OCI-LY1 (cell line): ENCODE data around the gene LRRC63.
A peak's percentile ranks its signal among the peaks of the same experiment; 100 is the strongest.

Experiments used
- H2AFZ ChIP-seq: fragments of 200-600 bp; sonication (generic), shearing (Covaris generic); 2 replicates; pipeline ENCODE4 v1.6.0; 2014; ENCODE audit warnings: antibody characterized with exemption, mild to moderate bottlenecking, low read length
- H3F3A ChIP-seq: fragments of 200-600 bp; sonication (generic), shearing (Covaris generic); 2 replicates; pipeline ENCODE4 v1.6.0; 2014; ENCODE audit warnings: mild to moderate bottlenecking, antibody characterized with exemption, low read length, moderate library complexity; ENCODE audit not compliant: insufficient read depth
- H3K27ac ChIP-seq: fragments of 200-600 bp; sonication (generic); 2 replicates; pipeline ENCODE4 v1.5.1; 2014; ENCODE audit warnings: low read length, mixed run types, mild to moderate bottlenecking, low read depth; ENCODE audit not compliant: poor library complexity, severe bottlenecking
- H3K27me3 ChIP-seq: fragments of 200-600 bp; sonication (generic); 2 replicates; pipeline ENCODE4 v1.6.0; 2014; ENCODE audit warnings: antibody characterized with exemption, mild to moderate bottlenecking, low read length, moderate library complexity; ENCODE audit not compliant: insufficient read depth
- H3K36me3 ChIP-seq: fragments of 200-600 bp; sonication (generic); 2 replicates; pipeline ENCODE4 v1.6.1; 2014; ENCODE audit warnings: mild to moderate bottlenecking, antibody characterized with exemption, low read length, moderate library complexity, mixed read lengths; ENCODE audit not compliant: insufficient read depth
- H3K4me1 ChIP-seq: fragments of 200-600 bp; sonication (generic); 2 replicates; pipeline ENCODE4 v1.5.1; 2014; ENCODE audit warnings: mild to moderate bottlenecking, low read length, moderate library complexity; ENCODE audit not compliant: insufficient read depth, severe bottlenecking
- H3K4me2 ChIP-seq: fragments of 200-600 bp; sonication (generic), shearing (Covaris generic); 2 replicates; pipeline ENCODE4 v1.6.1; 2014; ENCODE audit warnings: low read length
- H3K4me3 ChIP-seq: fragments of 200-600 bp; sonication (generic); 2 replicates; pipeline ENCODE4 v1.5.1; 2014; ENCODE audit warnings: low read length, low read depth, mild to moderate bottlenecking, mixed read lengths; ENCODE audit not compliant: poor library complexity, severe bottlenecking
- H3K79me2 ChIP-seq: fragments of 200-600 bp; shearing (Covaris generic); 2 replicates; pipeline ENCODE4 v1.6.1; 2016; ENCODE audit warnings: mixed run types, low read length, mixed read lengths; ENCODE audit not compliant: insufficient read depth
- H3K9ac ChIP-seq: fragments of 200-600 bp; sonication (generic), shearing (Covaris generic); 2 replicates; pipeline ENCODE4 v1.6.1; 2014; ENCODE audit warnings: mild to moderate bottlenecking, low read length, mixed read lengths
- H3K9me2 ChIP-seq: fragments of 200-600 bp; sonication (generic), shearing (Covaris generic); 2 replicates; pipeline ENCODE4 v1.6.1; 2014; ENCODE audit warnings: low read depth, mild to moderate bottlenecking, low read length, mixed read lengths
- H3K9me3 ChIP-seq: fragments of 200-600 bp; shearing (Covaris generic); 2 replicates; pipeline ENCODE4 v1.6.1; 2014; ENCODE audit warnings: low read length, mixed read lengths
- H4K20me1 ChIP-seq: fragments of 200-600 bp; sonication (generic), shearing (Covaris generic); 2 replicates; pipeline ENCODE4 v1.6.0; 2016; ENCODE audit warnings: mild to moderate bottlenecking, low read length; ENCODE audit not compliant: insufficient read depth
- CTCF ChIP-seq: fragments of 200-600 bp; sonication (generic), shearing (Covaris generic); IDR thresholded peaks from 2 replicates; pipeline ENCODE4 v1.5.1; 2017; ENCODE audit warnings: mild to moderate bottlenecking, antibody characterized with exemption, low read length, moderate library complexity, mixed read lengths
- EZH2 ChIP-seq: fragments of 200-600 bp; sonication (generic), shearing (Covaris generic); IDR thresholded peaks from 2 replicates; pipeline ENCODE4 v1.8.0; 2017; ENCODE audit warnings: borderline replicate concordance, mixed run types, mild to moderate bottlenecking, antibody characterized with exemption, low read length, moderate library complexity, mixed read lengths

LRRC63 gene

GRCh38 chr13:46318986-46319385 is 107.3 kb downstream of the LRRC63 start:
- TF ChIP-seq CTCF, result no peak
- no peak for TF ChIP-seq EZH2
- no peak overlapping the region for H3K9ac ChIP-seq

GRCh38 chr13:46320406-46320805 is 108.7 kb downstream of the LRRC63 start:
- no peak overlapping the region for H3K9ac ChIP-seq
- no peaks in the 10 kb centered on the region; the same call in 1 of the 2 replicates for H3K36me3 ChIP-seq
- peaks cover 14% of the 10 kb centered on the region for H3K4me1 ChIP-seq
- no peak overlapping the region for H3K4me3 ChIP-seq
- H3K9me2 ChIP-seq, result no peaks in the 10 kb centered on the region
- H4K20me1 ChIP-seq, result no peaks in the 10 kb centered on the region
- TF ChIP-seq CTCF, result no peak
- TF ChIP-seq EZH2, result no peak
- H2AFZ ChIP-seq, result no peak overlapping the region
- H3K27me3 ChIP-seq, result no peaks in the 10 kb centered on the region
- H3K79me2 ChIP-seq, result no peaks in the 10 kb centered on the region
- H3K27ac ChIP-seq, result no peak overlapping the region
- no peaks in the 10 kb centered on the region for H3F3A ChIP-seq
- no peaks in the 10 kb centered on the region for H3K9me3 ChIP-seq
- no peak overlapping the region for H3K4me2 ChIP-seq

More at GRCh38 chr13:46318986-46319385, 107.3 kb downstream of the LRRC63 start:
- Histone ChIP-seq H3K27me3 (no peaks in the 10 kb centered on the region), H3K9me2 (no peaks in the 10 kb centered on the region), H3K4me1 (peaks cover 14% of the 10 kb centered on the region), H3K4me2 (no peak overlapping the region), H3K79me2 (no peaks in the 10 kb centered on the region), H2AFZ (no peak overlapping the region), H3K9me3 (no peaks in the 10 kb centered on the region), H4K20me1 (no peaks in the 10 kb centered on the region), H3K36me3 (no peaks in the 10 kb centered on the region), H3K4me3 (no peak overlapping the region), H3K27ac (no peak overlapping the region), H3F3A (no peaks in the 10 kb centered on the region)

GRCh38 chr13:46320821-46321220 is 109.1 kb downstream of the LRRC63 start:
- H3K27ac ChIP-seq, result no peak overlapping the region
- no peaks in the 10 kb centered on the region for H3F3A ChIP-seq

More at GRCh38 chr13:46320821-46321220, 109.1 kb downstream of the LRRC63 start:
- no peaks in the 10 kb centered on the region for H3K27me3 ChIP-seq
- no peaks in the 10 kb centered on the region for H3K79me2 ChIP-seq
- no peaks in the 10 kb centered on the region for H3K9me3 ChIP-seq
- H3K9ac ChIP-seq, result no peak overlapping the region; the same call in 1 of the 2 replicates
- no peak for TF ChIP-seq EZH2
- no peak for TF ChIP-seq CTCF
- H3K36me3 ChIP-seq, result no peaks in the 10 kb centered on the region; the same call in 1 of the 2 replicates
- peaks cover 14% of the 10 kb centered on the region for H3K4me1 ChIP-seq
- no peaks in the 10 kb centered on the region for H3K9me2 ChIP-seq
- H3K4me3 ChIP-seq, result no peak overlapping the region
- peak overlapping the region; percentile 46; the same call in 1 of the 2 replicates for H3K4me2 ChIP-seq
- H4K20me1 ChIP-seq, result no peaks in the 10 kb centered on the region
- H2AFZ ChIP-seq, result peak overlapping the region; percentile 96; the same call in 1 of the 2 replicates
